ENCODE data around the gene PEF1. TPM values are rescaled to one million over a fixed set of nuclear protein-coding genes. Genes with fewer than 3 reads are reported as not detected.

PEF1 gene
- total RNA-seq, 1 donor from 2014 or later: 69.9 TPM

- Histone ChIP-seq H3K27ac (no peak overlapping the region), H3K9me3 (no peaks in the 10 kb centered on the region), H3K27me3 (peaks cover 24% of the 10 kb centered on the region), H3K4me1 (peaks cover 4% of the 10 kb centered on the region), H3K4me3 (peak overlapping the region; percentile 55), H3K36me3 (no peaks in the 10 kb centered on the region)
- intact Hi-C loops (cut with DNase I): loop anchor here (10.0 kb wide), 1 partner anchor 53 kb away; no protein-coding TSS in a partner anchor
- ATAC-seq: peak; percentile 78
- DNase-seq: peak; percentile 80
- peak; percentile 81 for TF ChIP-seq CTCF (IDR thresholded peaks at IDR 0.05)
Measured at GRCh38 chr1:31617916-31618746, 26.5 kb downstream of the PEF1 start.

DNA sequence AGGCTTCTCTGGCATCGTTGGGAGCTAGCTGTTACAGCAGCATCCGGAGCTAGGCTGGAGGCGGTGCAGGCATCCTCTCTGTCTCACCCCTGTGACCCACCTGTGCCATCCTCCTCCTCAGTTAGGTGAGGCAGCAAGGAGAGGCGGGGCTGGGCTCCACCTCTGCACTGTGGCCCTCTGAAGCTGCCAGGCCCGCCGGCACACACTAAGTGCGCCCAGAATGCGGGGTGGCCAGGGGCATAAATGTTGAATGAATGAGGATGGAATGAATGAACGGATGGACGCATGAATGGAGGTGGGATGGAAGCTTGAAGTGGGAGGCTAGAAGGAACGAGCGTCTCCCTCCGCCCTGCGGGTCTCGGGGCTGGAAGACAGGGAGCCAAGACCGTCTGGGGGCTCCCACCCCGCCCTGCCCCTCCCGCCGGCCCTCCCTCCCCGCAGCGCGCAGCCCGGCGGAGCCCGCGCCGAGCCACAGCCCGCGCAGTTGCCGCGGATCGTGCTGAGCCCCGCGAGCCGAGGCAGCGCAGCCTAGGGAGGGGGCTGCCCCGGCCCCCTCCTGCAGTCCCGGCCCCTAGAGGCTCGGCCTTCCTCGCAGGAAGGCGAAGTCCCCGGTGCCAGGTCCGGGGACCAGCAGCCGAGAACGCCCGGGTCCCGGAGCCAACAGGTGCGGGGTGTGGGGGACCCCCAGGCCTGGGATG lies 27.3 kb downstream of the PEF1 start, which contains the start of gene HCRTR1:
TSS of gene HCRTR1 (plus strand) at position 472 of the 698 bp plus-strand sequence. CDS start 1,504 bp downstream, outside the sequence.
- TF ChIP-seq CTCF (IDR thresholded peaks at IDR 0.05): no peak
- ATAC-seq: peak; percentile 6
- no peaks in the 10 kb centered on the region for H3K9me3 ChIP-seq
- intact Hi-C loops (cut with DNase I): loop anchor here (10.0 kb wide), 1 partner anchor 53 kb away; no protein-coding TSS in a partner anchor
- no peak within 1 kb of the TSS for H3K27ac ChIP-seq
- peaks cover 4% of the 10 kb centered on the region for H3K4me1 ChIP-seq
- no peak for DNase-seq
- H3K36me3 ChIP-seq: no peaks in the 10 kb centered on the region
- peaks cover 24% of the 10 kb centered on the region for H3K27me3 ChIP-seq
- H3K4me3 ChIP-seq: peak within 1 kb of the TSS; percentile 55

- ATAC-seq (no peak), DNase-seq (no peak)
- TF ChIP-seq CTCF (IDR thresholded peaks at IDR 0.05): no peak
Measured at GRCh38 chr1:31615939-31616338, 28.7 kb downstream of the PEF1 start.

DNA sequence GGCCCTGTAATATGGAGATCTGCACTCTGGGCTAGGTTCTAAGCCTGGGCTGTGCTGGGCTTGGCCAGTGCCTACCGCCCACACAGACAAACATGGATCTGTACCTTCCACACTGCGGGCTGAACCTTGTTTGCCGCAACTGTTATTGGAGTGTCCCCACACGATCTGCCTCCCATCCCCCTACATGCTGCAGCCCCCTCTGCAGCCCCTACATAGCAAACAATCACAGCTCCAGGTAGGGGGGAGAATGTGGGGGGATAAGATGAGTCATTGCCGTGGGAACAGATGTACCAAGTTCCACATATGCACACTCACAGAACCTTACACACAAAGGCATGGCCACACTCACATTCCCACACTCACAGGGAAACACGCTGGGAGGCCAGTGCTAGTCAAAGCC lies 29.3 kb downstream of the PEF1 start:
- peaks cover 4% of the 10 kb centered on the region for H3K4me1 ChIP-seq
- ATAC-seq (no peak), DNase-seq (no peak)
- H3K36me3 ChIP-seq: no peaks in the 10 kb centered on the region
- intact Hi-C loops (cut with DNase I): loop anchor here (10.0 kb wide), 1 partner anchor 51 kb away; no protein-coding TSS in a partner anchor
- peaks cover 24% of the 10 kb centered on the region for H3K27me3 ChIP-seq
- H3K27ac ChIP-seq: no peak overlapping the region
- H3K4me3 ChIP-seq: no peak overlapping the region
- TF ChIP-seq CTCF (IDR thresholded peaks at IDR 0.05): no peak
- H3K9me3 ChIP-seq: no peaks in the 10 kb centered on the region

More at GRCh38 chr1:31615939-31616338, 28.7 kb downstream of the PEF1 start:
- Histone ChIP-seq H3K36me3 (no peaks in the 10 kb centered on the region), H3K9me3 (no peaks in the 10 kb centered on the region), H3K27me3 (peaks cover 24% of the 10 kb centered on the region), H3K4me3 (no peak overlapping the region), H3K27ac (no peak overlapping the region), H3K4me1 (peaks cover 4% of the 10 kb centered on the region)
- intact Hi-C loops (cut with DNase I): loop anchor here (10.0 kb wide), 1 partner anchor 51 kb away; no protein-coding TSS in a partner anchor

GRCh38 chr1:31614414-31615005 lies 30.2 kb downstream of the PEF1 start:
- intact Hi-C loops (cut with DNase I): loop anchor here (10.0 kb wide), 1 partner anchor 50 kb away; no protein-coding TSS in a partner anchor
- peaks cover 24% of the 10 kb centered on the region for H3K27me3 ChIP-seq
- H3K27ac ChIP-seq: no peak overlapping the region
- H3K4me1 ChIP-seq: peaks cover 4% of the 10 kb centered on the region
- no peaks in the 10 kb centered on the region for H3K9me3 ChIP-seq
- DNase-seq (no peak), ATAC-seq (no peak)
- no peak for TF ChIP-seq CTCF (IDR thresholded peaks at IDR 0.05)
- H3K4me3 ChIP-seq: no peak overlapping the region
- H3K36me3 ChIP-seq: no peaks in the 10 kb centered on the region
